ENCODE data around the gene NNMT. TPM values are rescaled to one million over a fixed set of nuclear protein-coding genes. Genes with fewer than 3 reads are reported as not detected.

NNMT gene
- total and polyA plus RNA-seq, 10 donors = 131 to 324 (median 229) TPM

DNA sequence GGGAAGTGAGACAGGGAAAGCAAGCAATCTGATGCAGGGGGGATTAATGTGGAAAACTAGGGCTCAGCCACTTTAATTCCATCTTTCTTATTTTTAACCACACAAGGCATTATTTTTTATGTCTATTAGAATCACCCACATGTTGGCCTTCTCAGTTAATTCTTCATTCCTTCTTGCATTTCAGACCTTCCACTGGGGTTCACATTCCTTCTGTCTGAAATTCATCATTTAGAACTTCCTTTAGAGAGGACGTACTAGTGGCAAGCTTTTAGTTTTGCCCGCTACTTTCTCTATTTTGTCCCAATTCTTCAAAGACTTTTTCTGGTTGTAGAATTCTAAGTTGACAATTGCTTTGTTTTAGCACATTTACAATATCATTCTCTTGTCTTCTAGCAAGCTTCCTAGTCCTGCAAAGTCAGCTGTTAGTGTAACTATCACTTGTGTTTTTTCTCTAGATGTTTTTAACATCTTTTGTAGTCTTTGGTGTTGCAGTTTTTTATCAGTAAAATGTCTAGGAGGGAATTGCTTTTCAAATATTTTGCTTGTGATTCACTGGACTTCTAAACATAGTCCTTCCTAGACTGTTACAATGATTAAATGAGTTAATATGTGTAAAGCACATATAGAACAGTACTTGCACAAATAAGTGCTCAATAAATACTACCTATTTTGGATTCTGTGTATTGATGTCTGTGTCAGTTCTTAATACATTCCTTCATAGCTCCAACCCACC lies 5.5 kb upstream of the NNMT start:
- intact Hi-C loops (cut with DNase I; ENCODE audit: low total_unique reads) = no loop called here
- WGBS, 5 donors = 71 to 85% (median 81%) methylated on average over 2 of the region's 2 CpGs
- TF ChIP-seq POLR2AphosphoS5 (IDR thresholded peaks at IDR 0.05) (no peak), POLR2A (IDR thresholded peaks at IDR 0.05) (no peak)
- TF ChIP-seq, protein P1, sequence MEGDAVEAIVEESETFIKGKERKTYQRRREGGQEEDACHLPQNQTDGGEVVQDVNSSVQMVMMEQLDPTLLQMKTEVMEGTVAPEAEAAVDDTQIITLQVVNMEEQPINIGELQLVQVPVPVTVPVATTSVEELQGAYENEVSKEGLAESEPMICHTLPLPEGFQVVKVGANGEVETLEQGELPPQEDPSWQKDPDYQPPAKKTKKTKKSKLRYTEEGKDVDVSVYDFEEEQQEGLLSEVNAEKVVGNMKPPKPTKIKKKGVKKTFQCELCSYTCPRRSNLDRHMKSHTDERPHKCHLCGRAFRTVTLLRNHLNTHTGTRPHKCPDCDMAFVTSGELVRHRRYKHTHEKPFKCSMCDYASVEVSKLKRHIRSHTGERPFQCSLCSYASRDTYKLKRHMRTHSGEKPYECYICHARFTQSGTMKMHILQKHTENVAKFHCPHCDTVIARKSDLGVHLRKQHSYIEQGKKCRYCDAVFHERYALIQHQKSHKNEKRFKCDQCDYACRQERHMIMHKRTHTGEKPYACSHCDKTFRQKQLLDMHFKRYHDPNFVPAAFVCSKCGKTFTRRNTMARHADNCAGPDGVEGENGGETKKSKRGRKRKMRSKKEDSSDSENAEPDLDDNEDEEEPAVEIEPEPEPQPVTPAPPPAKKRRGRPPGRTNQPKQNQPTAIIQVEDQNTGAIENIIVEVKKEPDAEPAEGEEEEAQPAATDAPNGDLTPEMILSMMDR (IDR thresholded peaks at IDR 0.05 in 8 of 11, conservative IDR thresholded peaks at IDR 0.05 in 3 of 11) = no peak
- peaks cover 0 to 3% (median 0%) of the 10 kb centered on the region in 7 donors for H3K27me3 ChIP-seq (replicated peaks in 1 of 7)
- H3K4me3 ChIP-seq = peak overlapping the region in 2 of 8 donors; percentile 13 to 25
- peak overlapping the region in 7 of 8 donors; percentile 36 to 90 (median 85) for H3K27ac ChIP-seq
- no peak for DNase-seq
- peaks cover 4 to 51% (median 8%) of the 10 kb centered on the region in 6 donors for H3K4me1 ChIP-seq
- H3K36me3 ChIP-seq = no peaks in the 10 kb centered on the region
- H3K9me3 ChIP-seq = no peaks in the 10 kb centered on the region

- TF ChIP-seq POLR2AphosphoS5 (IDR thresholded peaks at IDR 0.05) (no peak), POLR2A (IDR thresholded peaks at IDR 0.05) (no peak)
- TF ChIP-seq, protein P1 (IDR thresholded peaks at IDR 0.05 in 8 of 11, conservative IDR thresholded peaks at IDR 0.05 in 3 of 11) = no peak
- H3K4me1 ChIP-seq = peaks cover 4 to 53% (median 10%) of the 10 kb centered on the region in 6 donors
- H3K9me3 ChIP-seq = no peaks in the 10 kb centered on the region
- peaks cover 0 to 7% (median 0%) of the 10 kb centered on the region in 7 donors for H3K27me3 ChIP-seq (replicated peaks in 1 of 7)
- DNase-seq = no peak
- H3K36me3 ChIP-seq = no peaks in the 10 kb centered on the region
- H3K27ac ChIP-seq = peak overlapping the region; percentile 58 to 90 (median 84)
- intact Hi-C loops (cut with DNase I; ENCODE audit: low total_unique reads) = no loop called here
- 60 to 82% (median 74%) methylated on average over 5 of the region's 5 CpGs for whole genome bisulfite sequencing, 5 donors
- peak overlapping the region in 2 of 8 donors; percentile 13 to 25 for H3K4me3 ChIP-seq
Observed at GRCh38 chr11:114291381-114291780, 4.8 kb upstream of the NNMT start.

DNA sequence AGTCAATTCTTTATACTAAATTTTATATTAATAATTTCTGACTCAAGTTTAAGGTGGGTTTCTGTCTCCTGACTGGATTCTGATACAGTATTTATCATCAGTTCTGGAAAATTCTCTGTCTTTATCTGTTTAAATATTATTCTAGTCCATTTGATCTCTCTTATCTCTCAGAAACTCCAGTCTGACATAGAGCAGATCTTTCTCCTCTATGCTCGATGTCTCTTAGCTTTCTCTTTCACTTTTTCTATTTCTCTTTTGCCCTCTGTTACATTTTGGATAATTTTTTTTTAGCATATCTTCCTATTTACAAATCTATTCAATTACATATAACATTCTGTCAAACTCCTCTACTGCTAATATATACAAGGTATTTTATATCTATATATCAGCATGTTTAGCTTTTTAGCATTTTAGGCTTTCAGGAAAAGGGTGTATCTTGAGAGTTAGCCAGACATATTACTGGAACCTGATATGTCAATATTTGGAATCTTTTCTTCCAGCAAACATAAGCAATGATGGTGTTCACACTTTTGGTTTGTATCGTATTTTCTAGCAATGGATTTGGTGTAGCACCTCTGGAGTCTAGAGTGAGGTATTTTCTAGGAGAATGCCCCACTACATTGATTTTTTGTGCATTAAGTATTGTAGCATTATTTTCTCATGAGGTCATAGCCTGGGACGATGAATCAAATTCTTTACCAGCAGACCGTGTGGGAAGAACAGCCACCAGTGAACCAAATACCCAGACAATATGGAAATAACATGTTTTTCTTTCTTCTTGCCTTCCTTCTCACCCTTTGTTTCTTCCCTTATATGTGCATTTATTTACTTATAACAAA lies 4.1 kb upstream of the NNMT start:
- WGBS, 5 donors = 49 to 67% (median 61%) methylated on average over 4 of the region's 4 CpGs
- DNase-seq = no peak
- peaks cover 0 to 7% (median 0%) of the 10 kb centered on the region in 7 donors for H3K27me3 ChIP-seq (replicated peaks in 1 of 7)
- no peaks in the 10 kb centered on the region for H3K9me3 ChIP-seq
- peaks cover 4 to 48% (median 10%) of the 10 kb centered on the region in 6 donors for H3K4me1 ChIP-seq
- intact Hi-C loops (cut with DNase I; ENCODE audit: low total_unique reads) = no loop called here
- peak overlapping the region in 2 of 8 donors; percentile 13 to 25 for H3K4me3 ChIP-seq
- TF ChIP-seq, protein P1 (IDR thresholded peaks at IDR 0.05 in 8 of 11, conservative IDR thresholded peaks at IDR 0.05 in 3 of 11) = no peak
- TF ChIP-seq POLR2AphosphoS5 (IDR thresholded peaks at IDR 0.05) (no peak), POLR2A (IDR thresholded peaks at IDR 0.05) (no peak)
- peak overlapping the region; percentile 58 to 90 (median 84) for H3K27ac ChIP-seq
- H3K36me3 ChIP-seq = no peaks in the 10 kb centered on the region

Measured in spleen (tissue), 11 donors.